Activated T-cell treated with anti-CD3 and anti-CD28 coated beads for 24 hours (primary cell): ENCODE measurements around the gene LGALS4.
"Not testable (repeated sequence)": the region's sequence is repeated elsewhere in the genome, so short reads cannot be mapped to it uniquely, and the experiment has no call there.

Source experiments
- DNase-seq: peaks from one replicate; pipeline ENCODE4 v3.0.0-alpha.2; 2020; ENCODE audit warnings: low read depth

The LGALS4 gene

DNA sequence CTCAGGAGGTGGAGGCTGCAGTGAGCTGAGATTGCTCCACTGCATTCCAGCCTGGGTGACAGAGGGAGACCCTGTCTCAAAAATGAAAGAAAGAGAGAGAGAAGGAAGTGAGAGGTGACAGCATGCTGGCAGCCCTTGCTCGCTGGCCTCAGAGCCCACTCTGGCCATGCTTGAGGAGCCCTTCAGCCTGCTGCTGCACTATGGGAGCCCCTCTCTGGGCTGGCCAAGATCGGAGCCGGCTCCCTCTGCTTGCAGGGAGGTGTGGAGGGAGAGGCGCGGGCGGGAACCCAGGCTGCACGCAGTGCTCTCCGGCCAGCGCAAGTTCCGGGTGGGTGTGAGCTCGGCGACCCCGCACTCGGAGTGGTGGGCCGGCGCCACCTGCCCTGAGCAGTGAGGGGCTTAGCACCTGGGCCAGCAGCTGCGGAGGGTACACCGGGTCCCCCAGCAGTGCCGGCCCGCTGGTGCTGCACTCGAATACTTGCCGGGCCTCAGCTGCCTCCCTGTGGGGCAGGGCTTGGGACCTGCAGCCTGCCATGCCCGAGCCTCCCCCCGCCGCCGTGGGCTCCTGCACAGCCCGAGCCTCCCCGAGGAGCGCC lies 8.6 kb upstream of the LGALS4 start:
- not testable (repeated sequence) for DNase-seq

DNA sequence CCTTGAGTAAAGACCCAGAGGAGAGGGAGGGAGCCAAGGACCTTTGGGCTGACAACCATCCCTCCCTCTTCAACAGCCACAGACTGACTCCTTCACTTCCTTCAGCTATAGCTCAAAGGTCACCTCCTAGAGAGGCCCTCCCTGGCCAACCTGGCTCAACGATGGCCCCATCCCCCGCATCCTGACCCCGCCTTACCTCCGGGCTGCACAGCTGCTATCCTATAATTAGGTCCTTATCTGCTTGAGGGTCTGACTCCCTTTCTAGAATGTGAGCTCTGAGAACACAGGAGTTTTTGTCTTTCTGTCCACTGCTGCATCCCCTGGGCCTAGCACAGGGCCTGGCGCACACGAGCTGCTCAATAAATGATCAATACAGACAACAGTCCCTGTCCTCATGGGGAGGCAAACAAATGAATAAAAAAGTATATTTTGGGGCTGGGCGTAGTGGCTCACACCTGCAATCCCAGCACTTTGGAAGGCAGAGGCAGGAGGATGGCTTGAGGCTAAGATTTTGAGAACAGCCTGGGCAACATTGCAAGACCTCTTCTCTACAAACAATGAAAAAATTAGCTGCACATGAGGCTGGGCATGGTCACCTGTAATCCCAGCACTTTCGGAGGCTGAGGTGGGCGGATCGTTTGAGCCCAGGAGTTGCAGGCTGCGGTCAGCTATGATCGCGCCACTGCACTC lies 6.6 kb upstream of the LGALS4 start:
- no peak for DNase-seq

DNA sequence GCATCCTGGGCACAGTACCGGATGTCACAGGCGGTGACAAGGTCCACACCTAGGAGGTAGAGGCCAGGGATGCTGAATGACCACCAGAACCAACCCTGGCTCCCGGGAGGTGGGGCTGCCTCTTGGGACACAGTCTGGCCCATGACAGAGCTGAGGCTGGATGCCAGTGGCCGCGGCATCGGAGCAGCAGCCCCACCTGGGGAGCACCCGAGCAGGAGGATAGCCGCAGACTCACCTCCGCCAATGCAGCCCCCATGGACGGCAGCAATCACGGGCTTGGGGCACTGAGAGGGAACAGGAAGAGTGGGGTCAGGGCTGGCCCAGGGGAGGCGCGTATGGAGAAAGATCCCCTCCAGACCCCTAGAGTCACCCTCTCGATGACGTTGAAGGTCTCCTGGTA lies 4.3 kb upstream of the LGALS4 start:
- DNase-seq = no peak

DNA sequence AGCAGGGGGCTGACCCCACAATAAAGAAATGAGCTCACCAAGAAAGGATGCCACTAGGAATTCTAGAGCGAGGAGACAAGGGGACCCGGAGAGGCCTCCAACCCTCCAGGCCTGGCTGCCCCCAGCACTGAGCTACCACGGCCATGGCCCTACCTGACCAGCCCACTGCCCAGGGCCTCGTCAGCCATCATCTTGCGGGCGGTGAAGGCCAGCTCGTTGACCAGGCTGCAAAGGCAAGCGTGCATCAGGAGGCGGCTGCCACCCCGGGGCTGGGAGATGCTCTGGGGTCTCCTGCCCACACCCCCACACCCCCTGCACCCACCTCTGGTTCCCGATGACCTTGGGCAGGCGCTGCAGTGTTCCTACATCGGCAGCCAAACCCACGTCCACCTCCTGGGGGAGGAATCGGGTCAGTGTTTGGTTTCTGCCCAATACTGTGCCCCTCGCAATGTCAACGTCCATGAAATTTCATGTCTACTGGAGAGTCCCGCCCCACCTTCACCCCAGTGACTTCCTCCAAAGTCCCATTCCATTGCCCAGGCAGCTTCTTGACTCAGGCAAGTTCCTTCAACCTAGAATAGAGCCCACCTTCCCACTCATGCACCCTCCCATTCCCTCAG lies 3.5 kb upstream of the LGALS4 start:
- no peak for DNase-seq

DNA sequence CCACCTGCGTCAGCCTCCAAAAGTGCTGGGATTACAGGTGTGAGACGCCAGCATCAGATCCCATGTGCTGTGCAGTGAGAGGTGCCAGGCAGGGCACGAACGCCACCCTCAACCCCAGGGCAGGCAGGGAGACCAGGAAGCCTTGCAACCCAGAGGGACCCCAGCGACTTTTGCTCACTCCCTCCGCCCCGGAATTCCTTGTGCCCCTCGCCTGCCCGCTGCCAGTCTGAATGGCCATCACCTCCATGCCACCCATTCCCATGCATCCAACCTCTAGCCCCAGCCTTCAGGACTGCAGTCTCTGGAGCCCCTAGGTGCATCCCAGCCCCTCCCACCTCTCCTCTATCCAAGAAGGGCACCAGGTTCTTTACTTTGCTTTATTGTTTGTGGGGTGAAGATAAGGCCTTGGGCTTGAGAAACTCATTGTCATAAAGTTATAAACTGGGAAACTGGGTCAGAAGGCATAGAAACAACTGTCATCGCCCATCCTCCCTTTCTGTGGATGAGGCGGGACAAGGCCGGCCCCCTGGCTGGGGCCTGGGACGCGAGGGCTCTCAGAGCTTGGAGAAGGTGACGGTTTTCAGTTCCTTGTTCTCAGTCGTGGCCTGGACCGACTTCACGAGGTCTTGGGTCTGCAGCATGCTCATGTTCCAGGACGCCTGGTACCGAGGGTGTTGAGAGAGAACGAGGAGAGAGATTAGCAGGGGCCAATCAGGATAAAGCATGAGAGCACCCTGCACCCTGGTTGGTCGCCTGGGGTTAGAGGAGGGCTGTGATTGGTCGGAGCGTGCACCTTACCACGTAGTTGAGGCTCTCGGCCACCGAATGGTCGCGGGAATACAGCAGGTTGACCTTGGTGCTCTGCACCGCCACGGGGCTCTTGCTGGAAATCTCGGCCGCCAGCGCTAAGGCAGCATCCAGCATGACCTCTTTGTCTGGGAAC lies 2.6 kb upstream of the LGALS4 start:
- DNase-seq = no peak

DNA sequence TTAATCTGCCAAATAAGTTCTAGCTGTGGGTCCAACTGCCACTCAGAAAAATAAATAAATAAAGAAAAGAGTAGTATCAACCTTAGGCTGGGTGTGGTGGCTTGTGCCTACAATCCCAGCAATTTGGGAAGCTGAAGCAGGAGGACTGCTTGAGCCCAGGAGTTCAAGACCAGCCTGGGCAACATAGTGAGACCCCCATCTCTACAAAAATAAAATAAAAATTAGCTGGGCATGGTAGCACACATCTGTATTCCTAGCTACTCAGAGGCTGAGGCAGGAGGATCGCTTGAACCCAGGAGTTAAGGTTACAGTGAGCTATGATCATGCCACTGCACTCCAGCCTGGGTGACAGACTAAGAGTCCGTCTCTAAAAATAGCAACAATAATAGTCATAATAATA lies 1.2 kb upstream of the LGALS4 start:
- DNase-seq = not testable (repeated sequence)

DNA sequence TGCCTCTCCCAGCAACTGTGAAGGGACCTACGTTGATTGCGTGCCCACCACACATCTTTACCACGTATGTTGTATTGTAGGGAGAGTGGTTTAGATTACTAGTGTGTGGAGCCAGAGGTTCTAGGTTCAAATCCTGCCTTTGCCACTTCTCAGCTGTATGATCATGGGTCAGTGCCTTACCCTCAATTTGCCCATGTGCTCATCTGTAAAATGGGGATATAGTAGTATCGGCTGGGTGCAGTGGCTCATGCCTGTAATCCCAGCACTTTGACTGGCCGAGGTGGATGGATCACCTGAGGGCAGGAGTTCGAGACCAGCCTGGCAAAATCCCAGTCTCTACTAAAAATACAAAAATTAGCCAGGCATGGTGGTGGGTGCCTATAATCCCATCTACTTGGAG lies 578 bp upstream of the LGALS4 start:
- no peak for DNase-seq

DNA sequence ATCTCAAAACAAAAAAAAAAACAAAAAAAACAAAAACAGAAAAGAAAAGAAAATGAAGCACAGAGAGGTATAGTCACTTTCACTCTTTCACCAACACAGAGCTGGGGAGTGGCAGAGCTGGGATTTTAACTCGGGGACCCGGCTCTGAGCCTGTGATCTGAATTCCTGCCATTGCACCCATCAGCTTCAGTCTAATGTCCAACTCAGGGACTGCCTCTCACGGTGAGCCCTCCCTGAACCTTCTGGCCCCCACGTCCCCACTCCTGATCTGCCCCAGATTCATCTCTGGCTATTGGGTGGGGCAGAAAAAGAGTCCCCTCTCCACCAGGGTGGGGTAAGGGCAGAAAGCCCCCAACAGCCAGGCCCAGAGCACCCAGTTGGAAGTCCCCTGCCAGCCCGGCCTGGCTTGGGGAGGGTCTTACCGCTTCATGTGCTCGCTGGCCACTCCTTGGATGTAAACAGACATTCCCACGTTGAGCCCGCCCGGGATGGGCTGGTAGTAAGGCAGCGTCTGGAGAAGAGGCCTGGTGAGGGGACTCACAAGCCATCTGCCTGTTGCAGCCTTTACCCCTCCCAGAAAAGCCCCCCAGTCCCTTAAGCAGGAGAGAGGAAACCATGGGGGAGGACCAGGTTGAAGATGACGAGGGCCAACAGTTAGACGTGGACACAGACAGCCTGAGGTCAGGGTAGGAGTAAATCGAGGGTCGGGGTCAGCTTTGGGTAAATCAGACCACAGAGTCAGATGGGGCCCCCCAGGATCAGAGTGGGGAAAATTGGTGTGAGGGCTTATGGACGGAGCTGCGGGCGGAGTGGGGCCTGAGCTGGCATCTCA lies 520 bp downstream of the LGALS4 start:
- no peak for DNase-seq

DNA sequence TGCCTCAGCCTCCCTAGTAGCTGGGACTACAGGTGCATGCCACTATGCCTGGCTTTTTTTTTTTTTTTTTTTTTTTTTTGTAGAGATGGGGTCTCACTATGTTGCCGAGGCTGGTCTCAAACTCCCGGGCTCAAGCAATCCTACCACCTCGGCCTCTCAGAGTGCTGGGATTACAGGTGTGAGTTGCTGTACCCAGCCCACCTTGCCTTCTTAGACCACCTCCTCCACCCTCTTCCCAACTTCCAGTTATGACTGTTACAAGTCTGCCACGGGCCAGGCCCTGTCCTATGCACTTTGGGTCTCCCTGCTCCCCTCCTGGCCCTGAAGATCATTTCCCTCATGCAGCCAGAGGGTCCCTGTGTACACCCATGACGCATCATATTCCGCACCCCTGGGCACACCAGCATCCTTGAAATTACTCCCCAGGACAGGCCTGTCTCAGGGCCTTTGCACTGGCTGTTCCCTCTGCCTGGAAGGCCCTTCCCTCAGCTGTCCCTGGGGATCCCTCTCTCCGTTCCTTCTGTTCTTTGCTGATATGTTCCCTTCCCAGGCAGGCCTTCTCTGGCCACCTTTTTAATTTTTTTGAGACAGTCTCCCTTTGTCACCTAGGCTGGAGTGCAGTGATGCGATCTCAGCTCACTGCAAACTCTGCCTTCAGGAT lies 3.0 kb downstream of the LGALS4 start:
- DNase-seq = no peak

DNA sequence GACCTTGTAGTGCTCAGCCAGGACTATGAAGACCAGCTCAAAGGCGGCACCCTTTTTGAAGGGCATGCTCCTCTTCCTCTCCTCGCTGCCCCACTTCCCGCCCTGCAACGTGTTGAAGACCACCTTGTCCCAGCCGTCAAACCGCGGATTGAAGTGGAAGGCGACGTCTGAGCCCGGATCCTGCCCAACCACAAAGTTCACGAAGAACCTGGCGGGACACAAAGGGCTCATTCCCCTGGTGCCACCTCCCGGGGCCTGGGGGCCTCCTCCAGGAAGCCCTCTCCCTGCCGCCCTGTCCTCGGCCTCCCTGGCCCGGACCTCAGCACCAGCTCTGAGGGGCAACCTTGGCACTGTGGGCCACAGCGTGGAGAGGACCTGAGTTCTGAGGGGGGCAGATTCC lies 4.0 kb downstream of the LGALS4 start:
- DNase-seq = no peak

DNA sequence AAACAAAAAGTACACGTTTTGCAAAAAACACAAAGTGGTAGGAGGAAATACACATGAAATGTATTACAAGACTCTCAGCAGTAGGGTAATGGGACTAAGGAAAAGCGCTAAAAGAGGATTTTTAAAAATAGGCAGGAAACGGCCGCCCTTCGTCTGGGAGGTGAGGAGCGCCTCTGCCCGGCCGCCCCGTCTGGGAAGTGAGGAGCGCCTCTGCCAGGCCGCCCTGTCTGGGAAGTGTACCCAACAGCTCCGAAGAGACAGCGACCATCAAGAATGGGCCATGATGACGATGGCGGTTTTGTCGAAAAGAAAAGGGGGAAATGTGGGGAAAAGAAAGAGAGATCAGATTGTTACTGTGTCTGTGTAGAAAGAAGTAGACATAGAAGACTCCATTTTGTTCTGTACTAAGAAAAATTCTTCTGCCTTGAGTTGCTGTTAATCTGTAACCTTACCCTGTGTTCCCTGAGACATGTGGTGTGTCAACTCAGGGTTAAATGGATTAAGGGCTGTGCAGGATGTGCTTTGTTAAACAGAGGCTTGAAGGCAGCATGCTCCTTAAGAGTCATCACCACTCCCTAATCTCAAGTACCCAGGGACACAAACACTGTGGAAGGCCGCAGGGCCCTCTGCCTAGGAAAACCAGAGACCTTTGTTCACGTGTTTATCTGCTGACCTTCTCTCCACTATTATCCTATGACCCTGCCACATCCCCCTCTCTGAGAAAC lies 5.2 kb downstream of the LGALS4 start:
- not testable (repeated sequence) for DNase-seq

DNA sequence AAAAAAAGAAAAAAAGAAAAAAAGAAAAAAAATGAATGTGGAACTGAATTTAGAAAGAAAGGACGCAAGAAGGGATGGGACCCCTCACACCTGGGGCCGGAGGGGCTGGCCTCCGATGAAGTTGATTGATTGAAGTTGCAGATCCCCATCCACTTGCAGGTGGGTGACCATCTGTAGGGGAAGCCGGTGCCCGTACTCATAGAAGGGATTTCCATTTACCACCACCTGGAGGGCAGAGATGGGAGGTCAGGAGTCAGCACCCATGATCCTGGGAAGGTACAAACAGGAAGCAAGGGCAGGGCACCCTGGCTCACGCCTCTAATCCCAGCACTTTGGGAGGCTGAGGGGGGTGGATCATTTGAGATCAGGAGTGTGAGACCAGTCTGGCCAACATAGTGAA lies 6.4 kb downstream of the LGALS4 start:
- no peak for DNase-seq

DNA sequence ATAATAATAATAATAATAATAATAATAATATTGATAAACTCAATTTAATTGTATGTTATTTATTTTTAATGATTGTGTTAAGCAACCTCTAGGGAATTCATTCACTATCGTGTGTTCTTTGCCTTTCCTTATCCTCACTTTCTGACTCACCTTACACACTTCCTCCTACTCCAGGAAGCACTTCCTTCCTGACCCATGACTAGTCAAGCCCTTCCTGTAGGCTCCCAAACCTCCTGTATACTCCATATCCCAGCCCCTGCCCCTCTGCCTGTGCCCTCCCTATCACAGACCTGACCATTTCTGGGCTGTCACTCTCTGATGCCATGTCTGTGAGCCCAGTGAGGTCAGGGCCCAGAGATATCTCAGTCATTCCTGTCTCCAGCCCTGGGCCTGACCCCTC lies 7.6 kb downstream of the LGALS4 start:
- no peak for DNase-seq

DNA sequence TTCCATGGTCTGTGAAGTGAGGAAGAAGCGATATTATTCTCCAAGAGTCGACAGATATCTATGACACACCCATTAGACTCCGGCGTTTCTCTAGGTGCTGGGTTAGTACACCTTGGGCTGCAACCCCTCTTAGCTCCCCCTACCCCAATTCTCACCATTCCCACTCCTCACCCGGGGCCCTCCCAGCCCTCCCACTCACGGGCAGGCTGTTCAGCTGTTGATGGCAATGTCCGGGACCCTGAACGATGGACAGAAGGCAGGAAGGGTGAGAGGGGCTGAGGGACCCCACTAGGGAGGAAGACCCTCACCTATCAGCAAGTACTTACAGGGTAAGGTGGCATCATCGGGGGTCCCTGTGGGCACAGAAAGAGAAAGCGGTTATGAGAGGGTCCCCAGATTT lies 9.2 kb downstream of the LGALS4 start:
- no peak for DNase-seq

DNA sequence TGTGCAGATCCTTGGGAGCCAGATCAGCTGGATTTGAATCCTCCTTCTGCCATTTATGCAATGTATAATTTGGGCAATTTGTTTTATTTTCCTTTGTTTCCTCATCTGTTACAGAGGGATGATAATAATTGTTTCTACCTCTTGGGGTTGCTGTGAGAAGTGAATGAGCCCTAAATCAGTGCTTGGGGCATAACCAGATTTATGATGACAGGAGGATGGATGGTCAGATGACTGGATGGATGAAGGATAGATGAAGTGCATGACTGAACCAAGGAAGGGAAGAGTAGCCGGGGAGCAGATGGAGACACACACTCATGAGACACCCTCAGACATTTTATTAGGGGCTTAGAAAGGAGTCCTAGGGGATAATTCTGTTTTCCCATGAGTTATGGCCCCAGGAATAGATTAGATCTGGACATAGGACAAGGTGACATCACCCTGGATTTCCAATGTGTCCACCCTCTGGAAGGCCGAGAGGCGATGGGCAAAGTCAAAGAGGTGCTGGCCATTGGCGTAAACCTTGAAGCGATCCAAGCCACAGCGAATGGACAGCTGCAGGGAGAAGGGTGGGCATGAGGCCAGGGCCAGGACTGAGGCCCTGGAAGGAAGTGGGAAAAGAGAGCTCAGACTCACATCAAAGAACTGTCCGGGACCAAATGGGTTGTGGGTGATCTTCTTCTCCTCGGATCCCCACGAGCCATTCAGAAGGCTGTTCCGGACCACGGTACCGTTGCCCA lies 11.2 kb downstream of the LGALS4 start:
- DNase-seq = no peak

DNA sequence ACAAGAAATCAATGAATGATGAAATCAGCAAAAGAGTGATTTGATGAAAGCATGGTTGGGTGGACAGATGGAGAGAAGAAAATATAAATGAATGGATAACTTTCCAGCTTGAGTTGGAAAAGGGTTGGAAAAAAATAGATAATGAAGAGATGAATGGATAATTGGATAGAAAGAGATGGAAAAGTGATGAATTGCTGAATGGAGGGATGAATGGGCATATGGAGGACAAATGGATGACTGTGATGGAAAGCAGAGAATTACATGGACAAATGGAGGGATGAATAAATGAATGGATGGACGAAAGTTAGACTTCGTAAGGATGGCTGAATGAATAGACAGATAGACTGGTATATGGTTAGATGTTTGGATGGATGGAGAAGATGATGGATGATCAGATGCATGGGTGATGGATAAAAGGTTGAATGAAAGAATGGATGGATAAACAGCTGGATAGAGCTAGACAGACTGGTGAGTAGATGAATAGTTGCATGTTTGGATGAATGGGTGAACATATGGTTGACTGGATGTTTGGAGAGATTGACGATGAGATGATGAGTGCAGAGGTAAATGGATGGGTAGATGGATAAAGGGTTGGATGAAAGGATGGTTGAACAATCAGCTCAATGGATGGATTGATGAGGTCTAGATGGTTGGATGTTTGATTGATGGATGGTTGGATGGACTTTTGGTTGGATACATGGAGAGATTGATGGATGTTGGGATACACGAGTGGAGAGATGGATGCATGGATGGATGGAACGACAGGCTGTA lies 12.0 kb downstream of the LGALS4 start:
- no peak for DNase-seq

DNA sequence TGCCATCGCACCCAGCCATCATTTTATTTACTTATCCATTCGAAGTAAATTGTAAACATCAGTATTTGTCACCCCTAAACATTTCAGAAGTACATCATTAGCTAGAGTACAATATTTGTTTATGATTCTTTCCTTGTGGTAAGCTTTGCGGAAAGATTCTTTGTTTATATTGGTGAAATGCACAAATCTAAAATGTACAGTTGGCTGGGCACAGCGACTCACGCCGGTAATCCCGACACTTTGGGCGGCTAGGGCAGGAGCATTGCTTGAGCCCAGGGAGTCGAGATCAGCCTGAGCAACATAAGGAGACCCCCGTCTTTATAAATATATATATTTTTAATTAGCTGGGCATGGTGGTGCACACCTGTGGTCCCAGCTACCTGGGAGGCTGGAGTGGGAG lies 13.6 kb downstream of the LGALS4 start:
- no peak for DNase-seq

DNA sequence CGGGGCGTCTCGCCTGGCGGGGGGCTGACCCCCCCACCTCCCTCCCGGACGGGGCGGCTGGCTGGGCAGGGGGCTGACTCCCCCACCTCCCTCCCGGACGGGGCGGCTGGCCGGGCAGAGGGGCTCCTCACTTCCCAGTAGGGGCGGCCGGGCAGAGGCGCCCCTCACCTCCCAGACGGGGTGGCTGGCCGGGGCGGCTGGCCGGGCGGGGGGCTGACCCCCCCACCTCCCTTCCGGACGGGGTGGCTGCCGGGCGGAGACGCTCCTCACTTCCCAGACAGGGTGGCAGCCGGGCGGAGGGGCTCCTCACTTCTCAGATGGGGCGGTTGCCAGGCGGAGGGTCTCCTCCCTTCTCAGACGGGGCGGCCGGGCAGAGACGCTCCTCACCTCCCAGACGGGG lies 15.0 kb downstream of the LGALS4 start:
- not testable (repeated sequence) for DNase-seq

DNA sequence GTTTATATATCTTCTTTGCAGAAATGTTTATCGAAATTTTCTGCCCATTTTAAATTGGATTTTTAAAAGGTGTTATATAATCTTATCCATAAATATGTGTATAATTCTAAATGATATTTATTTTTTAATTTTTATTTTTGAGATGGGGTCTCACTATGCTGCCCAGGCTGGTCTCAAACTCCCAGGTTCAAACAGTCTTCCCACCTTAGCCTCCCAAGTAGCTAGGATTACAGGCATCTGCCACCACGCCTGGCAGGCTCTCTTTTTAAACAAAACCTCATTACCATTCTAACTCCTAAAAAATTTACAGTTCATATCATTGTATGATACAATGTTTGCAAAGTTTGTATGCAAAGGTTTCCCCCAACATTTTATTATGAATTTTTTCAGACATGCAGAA lies 16.6 kb downstream of the LGALS4 start:
- no peak for DNase-seq
